HEK293 (cell line): ENCODE data around the gene TRA2A.
A peak's percentile ranks its signal among the peaks of the same experiment; 100 is the strongest.

Experiments used
- BCL6B ChIP-seq: fragments of 450-650 bp; formaldehyde crosslinking; IDR thresholded peaks from 2 replicates; pipeline ENCODE4 v1.5.1; 2017; ENCODE audit warnings: missing biosample characterization, missing genetic modification characterization
- FEZF1 ChIP-seq: fragments of 450-650 bp; formaldehyde crosslinking; IDR thresholded peaks from 2 replicates; pipeline ENCODE4 v1.5.1; 2016; ENCODE audit warnings: missing biosample characterization, missing genetic modification characterization
- KLF16 ChIP-seq: fragments of 450-650 bp; formaldehyde crosslinking; IDR thresholded peaks from 2 replicates; pipeline ENCODE4 v1.5.1; 2017; ENCODE audit warnings: missing biosample characterization, missing genetic modification characterization
- OSR2 ChIP-seq: fragments of 450-650 bp; formaldehyde crosslinking; IDR thresholded peaks from 2 replicates; pipeline ENCODE4 v1.5.1; 2016; ENCODE audit warnings: missing biosample characterization, missing genetic modification characterization
- PRDM6 ChIP-seq: fragments of 450-650 bp; formaldehyde crosslinking; IDR thresholded peaks from 2 replicates; pipeline ENCODE4 v1.5.1; 2017; ENCODE audit warnings: missing biosample characterization, missing genetic modification characterization
- RBAK ChIP-seq: fragments of 450-650 bp; formaldehyde crosslinking; IDR thresholded peaks from 2 replicates; pipeline ENCODE4 v1.5.1; 2016; ENCODE audit warnings: missing biosample characterization, missing genetic modification characterization
- REPIN1 ChIP-seq: fragments of 450-650 bp; formaldehyde crosslinking; IDR thresholded peaks from 2 replicates; pipeline ENCODE4 v1.5.1; 2017; ENCODE audit warnings: missing biosample characterization, missing genetic modification characterization, low read depth
- REST ChIP-seq: fragments of 450-650 bp; formaldehyde crosslinking; IDR thresholded peaks from 2 replicates; pipeline ENCODE4 v1.5.1; 2016; ENCODE audit warnings: missing biosample characterization, missing genetic modification characterization
- SCRT2 ChIP-seq: fragments of 450-650 bp; formaldehyde crosslinking; IDR thresholded peaks from 2 replicates; pipeline ENCODE4 v1.5.1; 2016; ENCODE audit warnings: missing biosample characterization, missing genetic modification characterization
- WT1 ChIP-seq: fragments of 450-650 bp; formaldehyde crosslinking; IDR thresholded peaks from 2 replicates; pipeline ENCODE4 v1.5.1; 2016; ENCODE audit warnings: missing biosample characterization, missing genetic modification characterization
- ZBTB8A ChIP-seq: fragments of 450-650 bp; formaldehyde crosslinking; IDR thresholded peaks from 2 replicates; pipeline ENCODE4 v1.5.1; 2016; ENCODE audit warnings: missing biosample characterization, missing genetic modification characterization
- ZFHX2 ChIP-seq: fragments of 450-650 bp; formaldehyde crosslinking; conservative IDR thresholded peaks from 2 replicates; pipeline ENCODE4 v1.5.1; 2016; ENCODE audit warnings: missing biosample characterization, missing genetic modification characterization
- ZFP3 ChIP-seq: fragments of 450-650 bp; formaldehyde crosslinking; IDR thresholded peaks from 2 replicates; pipeline ENCODE4 v1.5.1; 2016; ENCODE audit warnings: low read depth, missing biosample characterization, missing genetic modification characterization
- ZIC2 ChIP-seq: fragments of 450-650 bp; formaldehyde crosslinking; IDR thresholded peaks from 2 replicates; pipeline ENCODE4 v1.5.1; 2016; ENCODE audit warnings: missing biosample characterization, missing genetic modification characterization
- ZNF10 ChIP-seq: fragments of 450-650 bp; formaldehyde crosslinking; IDR thresholded peaks from 2 replicates; pipeline ENCODE4 v1.5.1; 2017; ENCODE audit warnings: missing biosample characterization, missing genetic modification characterization
- ZNF133 ChIP-seq: fragments of 450-650 bp; formaldehyde crosslinking; IDR thresholded peaks from 2 replicates; pipeline ENCODE4 v1.5.1; 2016; ENCODE audit warnings: missing biosample characterization, missing genetic modification characterization
- ZNF148 ChIP-seq: fragments of 450-650 bp; formaldehyde crosslinking; IDR thresholded peaks from 2 replicates; pipeline ENCODE4 v1.5.0; 2017; ENCODE audit warnings: missing biosample characterization, missing genetic modification characterization, borderline replicate concordance
- ZNF202 ChIP-seq: fragments of 450-650 bp; formaldehyde crosslinking; IDR thresholded peaks from 2 replicates; pipeline ENCODE4 v1.5.1; 2016; ENCODE audit warnings: missing biosample characterization, missing genetic modification characterization, borderline replicate concordance
- ZNF211 ChIP-seq: fragments of 450-650 bp; formaldehyde crosslinking; IDR thresholded peaks from 2 replicates; pipeline ENCODE4 v1.5.1; 2016; ENCODE audit warnings: low read depth, missing biosample characterization, missing genetic modification characterization
- ZNF292 ChIP-seq: fragments of 450-650 bp; formaldehyde crosslinking; IDR thresholded peaks from 2 replicates; pipeline ENCODE4 v1.5.1; 2016; ENCODE audit warnings: low read depth, missing biosample characterization, missing genetic modification characterization, borderline replicate concordance
- ZNF426 ChIP-seq: fragments of 450-650 bp; formaldehyde crosslinking; IDR thresholded peaks from 2 replicates; pipeline ENCODE4 v1.5.1; 2017; ENCODE audit warnings: missing biosample characterization, missing genetic modification characterization, mild to moderate bottlenecking, inconsistent platforms, moderate library complexity
- ZNF560 ChIP-seq: fragments of 450-650 bp; formaldehyde crosslinking; IDR thresholded peaks from 2 replicates; pipeline ENCODE4 v1.5.1; 2017; ENCODE audit warnings: missing biosample characterization, missing genetic modification characterization, borderline replicate concordance
- ZNF571 ChIP-seq: fragments of 450-650 bp; formaldehyde crosslinking; IDR thresholded peaks from 2 replicates; pipeline ENCODE4 v1.5.0; 2017; ENCODE audit warnings: missing biosample characterization, missing genetic modification characterization
- ZNF623 ChIP-seq: fragments of 450-650 bp; formaldehyde crosslinking; IDR thresholded peaks from 2 replicates; pipeline ENCODE4 v1.5.1; 2016; ENCODE audit warnings: missing biosample characterization, missing genetic modification characterization
- ZNF626 ChIP-seq: fragments of 450-650 bp; sonication (Bioruptor Pico); formaldehyde crosslinking; IDR thresholded peaks from 2 replicates; pipeline ENCODE4 v1.5.1; 2018; ENCODE audit warnings: missing biosample characterization, missing genetic modification characterization, inconsistent platforms
- ZNF639 ChIP-seq: fragments of 450-650 bp; formaldehyde crosslinking; IDR thresholded peaks from 2 replicates; pipeline ENCODE4 v1.5.1; 2016; ENCODE audit warnings: missing biosample characterization, missing genetic modification characterization
- ZNF664 ChIP-seq: fragments of 450-650 bp; formaldehyde crosslinking; IDR thresholded peaks from 2 replicates; pipeline ENCODE4 v1.5.1; 2016; ENCODE audit warnings: missing biosample characterization, missing genetic modification characterization
- ZNF777 ChIP-seq: fragments of 450-650 bp; formaldehyde crosslinking; IDR thresholded peaks from 2 replicates; pipeline ENCODE4 v1.5.1; 2017; ENCODE audit warnings: missing biosample characterization, missing genetic modification characterization, borderline replicate concordance
- ZNF785 ChIP-seq: fragments of 450-650 bp; formaldehyde crosslinking; IDR thresholded peaks from 2 replicates; pipeline ENCODE4 v1.5.1; 2016; ENCODE audit warnings: missing biosample characterization, missing genetic modification characterization
- ZSCAN23 ChIP-seq: fragments of 450-650 bp; formaldehyde crosslinking; IDR thresholded peaks from 2 replicates; pipeline ENCODE4 v1.5.1; 2016; ENCODE audit warnings: missing biosample characterization, missing genetic modification characterization

The TRA2A gene

GRCh38 chr7:23474094-23474828 is 57.5 kb downstream of the TRA2A start (continued):
- no peak for TF ChIP-seq ZNF777 (tag by site-specific recombination)
- no peak; the same call in 1 of the 2 replicates for TF ChIP-seq FEZF1 (tag by site-specific recombination)
- no peak for TF ChIP-seq ZNF426 (tag by site-specific recombination)
- TF ChIP-seq RBAK = no peak
- peak; percentile 73 for TF ChIP-seq WT1 (tag by site-specific recombination)
- no peak for TF ChIP-seq ZNF202
- TF ChIP-seq REPIN1 = peak; percentile 64; the same call in 1 of the 2 replicates
- TF ChIP-seq SCRT2 (tag by site-specific recombination) = 0 out of 2 replicates have a peak, but pooled peaks have one; percentile 24
- no peak for TF ChIP-seq ZNF785 (tag by site-specific recombination)
- no peak for TF ChIP-seq ZNF292 (tag by site-specific recombination)
- no peak for TF ChIP-seq ZNF664 (tag by site-specific recombination)
- no peak for TF ChIP-seq ZSCAN23
- TF ChIP-seq ZNF211 (tag by site-specific recombination) = no peak
- peak; percentile 37; the same call in 1 of the 2 replicates for TF ChIP-seq ZIC2 (tag by site-specific recombination)
- TF ChIP-seq ZNF10 = 0 out of 2 replicates have a peak, but pooled peaks have one; percentile 17
- TF ChIP-seq ZNF148 (tag by site-specific recombination) = no peak
- peak; percentile 43; the same call in 1 of the 2 replicates for TF ChIP-seq PRDM6 (tag by site-specific recombination)
- TF ChIP-seq ZNF571 (tag by site-specific recombination) = no peak
- no peak for TF ChIP-seq OSR2 (tag by site-specific recombination)
- TF ChIP-seq KLF16 = peak; percentile 47; the same call in 1 of the 2 replicates
- TF ChIP-seq ZNF639 (tag by site-specific recombination) = no peak
- no peak for TF ChIP-seq ZNF623 (tag by site-specific recombination)
- TF ChIP-seq ZNF133 (tag by site-specific recombination) = no peak
- no peak for TF ChIP-seq BCL6B (tag by site-specific recombination)
- TF ChIP-seq REST (tag by site-specific recombination) = peak; percentile 44; the same call in 1 of the 2 replicates
- TF ChIP-seq ZBTB8A (tag by site-specific recombination) = peak; percentile 91
- TF ChIP-seq ZFHX2 = peak; percentile 92
- TF ChIP-seq ZNF626 (tag by site-specific recombination) = no peak
- TF ChIP-seq ZFP3 (tag by site-specific recombination) = no peak
- TF ChIP-seq ZNF560 (tag by site-specific recombination) = no peak
